Cardiac fibroblast (primary cell): Measurements from ENCODE around the gene CFAP54.
A peak's percentile ranks its signal among the peaks of the same experiment; 100 is the strongest.

ENCODE experiments used
- DNase-seq, 2 donors: peaks; one replicate each; pipeline versions ENCODE4 v3.0.0 to v3.0.0-alpha.2; 2010; ENCODE audit warnings: low read depth in 2 of 2
- H3K4me3 ChIP-seq, 2 donors: replicated peaks in 1 of 2; 1 replicate in 1 of 2; 2 replicates in 1 of 2; pipeline ENCODE4 v1.5.1; 2011; ENCODE audit warnings: low read depth in 2 of 2, low read length in 2 of 2, mild to moderate bottlenecking in 2 of 2, moderate library complexity in 1 of 2
- CTCF ChIP-seq: IDR thresholded peaks from one replicate; pipeline ENCODE4 v1.5.1; 2011; ENCODE audit warnings: low read depth, mild to moderate bottlenecking, low read length, inconsistent platforms

CFAP54 gene

DNA sequence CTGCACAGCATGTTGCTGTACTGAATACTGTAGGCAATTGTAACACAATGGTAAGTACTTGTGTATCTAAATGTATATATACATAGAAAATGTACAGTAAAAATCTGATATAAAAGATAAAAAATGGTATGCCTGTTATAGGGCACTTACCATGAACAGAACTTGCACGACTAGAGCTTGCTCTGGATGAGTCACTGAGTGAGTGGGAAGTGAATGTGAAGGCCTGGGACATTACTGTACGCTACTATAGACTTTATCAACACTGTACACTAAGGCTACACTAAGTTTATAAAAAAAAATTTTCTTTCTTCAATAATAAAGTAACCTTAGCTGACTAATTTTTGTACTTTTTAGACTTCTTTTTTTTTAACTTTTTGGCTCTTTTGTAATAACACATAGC, 393.5 kb downstream of the CFAP54 start:
- peak; percentile 66 to 83 for DNase-seq
- H3K4me3 ChIP-seq, result no peak overlapping the region
- TF ChIP-seq CTCF, result no peak

GRCh38 chr12:96883571-96883970, 394.2 kb downstream of the CFAP54 start:
- no peak for TF ChIP-seq CTCF
- no peak for DNase-seq
- H3K4me3 ChIP-seq, result no peak overlapping the region

- peak; percentile 56 to 92 for DNase-seq
- no peak overlapping the region for H3K4me3 ChIP-seq
- no peak for TF ChIP-seq CTCF
These were observed 397.8 kb downstream of the CFAP54 start for GRCh38 chr12:96886998-96887677.

GRCh38 chr12:96889273-96889933, 400.0 kb downstream of the CFAP54 start:
- H3K4me3 ChIP-seq, result no peak overlapping the region
- no peak for TF ChIP-seq CTCF
- DNase-seq, result peak; percentile 57 to 87

- H3K4me3 ChIP-seq, result no peak overlapping the region
- peak in 1 of 2 donors; percentile 74 for DNase-seq
- TF ChIP-seq CTCF, result no peak
These were observed 401.0 kb downstream of the CFAP54 start for GRCh38 chr12:96890331-96890730.

DNA sequence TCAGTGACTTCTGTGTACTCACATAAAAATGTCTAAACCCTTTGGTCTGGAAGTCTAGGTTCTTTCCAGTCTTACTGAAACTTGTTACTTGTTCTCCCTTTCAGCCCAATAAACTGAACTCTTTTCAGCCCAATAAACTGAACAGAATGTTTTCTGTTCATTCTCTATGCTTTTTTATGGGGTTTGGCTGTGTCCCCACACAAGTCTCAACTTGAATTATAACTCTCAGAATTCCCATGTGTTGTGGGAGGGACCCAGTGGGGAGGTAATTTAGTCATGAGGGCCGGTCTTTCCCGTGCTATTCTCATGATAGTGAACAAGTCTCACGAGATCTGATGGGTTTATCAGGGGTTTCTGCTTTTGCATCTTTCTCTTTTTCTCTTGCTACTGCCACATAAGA, 402.7 kb downstream of the CFAP54 start:
- no peak for TF ChIP-seq CTCF
- DNase-seq, result no peak
- H3K4me3 ChIP-seq, result no peak overlapping the region

DNA sequence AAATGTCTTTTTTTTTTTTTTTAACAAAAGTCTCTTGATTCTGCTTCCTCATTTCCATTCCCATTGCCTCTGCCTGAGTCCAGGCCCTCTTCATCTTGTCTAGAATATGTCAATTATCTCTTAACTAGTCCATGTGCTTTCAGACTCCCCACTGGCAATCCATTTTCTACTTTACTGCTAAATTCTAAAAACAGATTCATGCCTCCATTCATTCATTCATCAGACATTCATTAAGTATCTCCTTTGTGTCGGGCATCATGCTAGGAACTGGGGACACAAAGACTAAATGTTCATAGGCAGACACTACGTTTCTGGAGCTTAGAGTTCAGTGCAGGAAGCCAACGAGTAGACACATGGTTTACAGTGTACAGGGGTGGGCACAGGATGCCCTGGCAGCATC, 408.0 kb downstream of the CFAP54 start:
- DNase-seq, result no peak
- H3K4me3 ChIP-seq, result no peak overlapping the region
- no peak for TF ChIP-seq CTCF
